GM20000 (cell line): ENCODE results near the gene RGMB.

Experiments
- DNase-seq: peaks from one replicate; pipeline ENCODE4 v3.0.0; 2012; ENCODE audit warnings: low spot score
- CTCF ChIP-seq: IDR thresholded peaks from 2 replicates; pipeline ENCODE4 v1.5.1; 2012; ENCODE audit warnings: mild to moderate bottlenecking, control low read depth; ENCODE audit errors: extremely low read depth, missing control alignments

RGMB gene

GRCh38 chr5:98781520-98781919 is 8.1 kb downstream of the RGMB start:
- TF ChIP-seq CTCF = no peak
- no peak for DNase-seq

- TF ChIP-seq CTCF = no peak
These were observed 8.5 kb downstream of the RGMB start for GRCh38 chr5:98781964-98782363.

GRCh38 chr5:98783051-98783649 is 9.7 kb downstream of the RGMB start:
- TF ChIP-seq CTCF = no peak
- DNase-seq = no peak

More at GRCh38 chr5:98781964-98782363, 8.5 kb downstream of the RGMB start:
- no peak for DNase-seq

- DNase-seq = no peak
These were observed 10.9 kb downstream of the RGMB start for GRCh38 chr5:98784411-98784810.

GRCh38 chr5:98785244-98785643 is 11.8 kb downstream of the RGMB start:
- TF ChIP-seq CTCF = no peak
- no peak for DNase-seq

More at GRCh38 chr5:98784411-98784810, 10.9 kb downstream of the RGMB start:
- no peak for TF ChIP-seq CTCF

- TF ChIP-seq CTCF = no peak
- DNase-seq = no peak
These were observed 12.9 kb downstream of the RGMB start for GRCh38 chr5:98786191-98786853.

- TF ChIP-seq CTCF = no peak
- no peak for DNase-seq
These were observed 13.8 kb downstream of the RGMB start for GRCh38 chr5:98787131-98787719.
